SU-DHL-6 (cell line): Measurements from ENCODE around the gene MRPL34.

Source experiments
- H2AFZ ChIP-seq: fragments of 200-600 bp; sonication (generic); 2 replicates; pipeline ENCODE4 v1.6.1; 2014; ENCODE audit warnings: low read depth, mild to moderate bottlenecking, moderate library complexity, mixed read lengths, antibody characterized with exemption, low read length; ENCODE audit not compliant: severe bottlenecking
- H3F3A ChIP-seq: fragments of 200-600 bp; shearing (Covaris generic); 2 replicates; pipeline ENCODE4 v1.6.0; 2016; ENCODE audit warnings: antibody characterized with exemption, mild to moderate bottlenecking; ENCODE audit not compliant: insufficient read depth
- H3K27ac ChIP-seq: fragments of 200-600 bp; sonication (generic); 2 replicates; pipeline ENCODE4 v1.5.1; 2016; ENCODE audit warnings: low read depth, mild to moderate bottlenecking, low read length, moderate library complexity, mixed read lengths
- H3K27me3 ChIP-seq: fragments of 200-600 bp; sonication (generic), shearing (Covaris generic); 2 replicates; pipeline ENCODE4 v1.6.0; 2014; ENCODE audit warnings: mild to moderate bottlenecking, low read length
- H3K36me3 ChIP-seq: fragments of 200-600 bp; sonication (generic); 2 replicates; pipeline ENCODE4 v1.6.1; 2014; ENCODE audit warnings: mild to moderate bottlenecking, low read length, mixed read lengths
- H3K4me2 ChIP-seq: fragments of 300-600, 200-600 bp; shearing (Covaris generic), sonication (generic); 2 replicates; pipeline ENCODE4 v1.6.0; 2014; ENCODE audit warnings: low read length, low read depth, mild to moderate bottlenecking; ENCODE audit not compliant: poor library complexity, severe bottlenecking
- H3K4me3 ChIP-seq: fragments of 200-600 bp; sonication (generic); 2 replicates; pipeline ENCODE4 v1.5.1; 2014; ENCODE audit warnings: antibody characterized with exemption, low read length, mild to moderate bottlenecking, mixed read lengths; ENCODE audit not compliant: insufficient read depth, poor library complexity, severe bottlenecking
- H3K79me2 ChIP-seq: fragments of 200-600 bp; sonication (generic); 2 replicates; pipeline ENCODE4 v1.6.1; 2014; ENCODE audit warnings: mild to moderate bottlenecking, low read length, moderate library complexity; ENCODE audit not compliant: insufficient read depth
- H3K9ac ChIP-seq: fragments of 200-600 bp; sonication (generic); 2 replicates; pipeline ENCODE4 v1.7.0; 2014; ENCODE audit warnings: mild to moderate bottlenecking, low read length
- H3K9me2 ChIP-seq: fragments of 200-600 bp; sonication (generic); replicated peaks from 2 replicates; pipeline ENCODE4 v1.6.1; 2014; ENCODE audit warnings: low read length; ENCODE audit not compliant: insufficient read depth
- H3K9me3 ChIP-seq: fragments of 200-600 bp; sonication (generic); 2 replicates; pipeline ENCODE4 v1.6.1; 2014; ENCODE audit warnings: low read length, mixed read lengths; ENCODE audit not compliant: insufficient read depth
- H4K20me1 ChIP-seq: fragments of 200-600 bp; sonication (generic); 2 replicates; pipeline ENCODE4 v1.6.1; 2014; ENCODE audit warnings: low read depth, mild to moderate bottlenecking, antibody characterized with exemption, low read length, moderate library complexity, mixed read lengths
- EZH2phosphoT487 ChIP-seq: fragments of 200-600 bp; sonication (generic), shearing (Covaris generic); conservative IDR thresholded peaks from 2 replicates; pipeline ENCODE4 v1.6.1; 2018; ENCODE audit warnings: mild to moderate bottlenecking, antibody characterized with exemption, low read length, moderate library complexity, mixed read lengths
- TF ChIP-seq, protein P1 (sequence below): fragments of 200-600 bp; sonication (generic); IDR thresholded peaks from one replicate; pipeline ENCODE4 v1.5.1; 2017; ENCODE audit warnings: antibody characterized with exemption, mild to moderate bottlenecking, low read length, moderate library complexity; ENCODE audit not compliant: insufficient read depth, poor library complexity, severe bottlenecking

The MRPL34 gene

GRCh38 chr19:17327654-17328516 lies 22.2 kb downstream of the MRPL34 start:
- H3K79me2 ChIP-seq = no peaks in the 10 kb centered on the region
- H4K20me1 ChIP-seq = no peaks in the 10 kb centered on the region
- H2AFZ ChIP-seq = no peak overlapping the region
- H3K27me3 ChIP-seq = no peaks in the 10 kb centered on the region
- H3F3A ChIP-seq = peaks cover 7% of the 10 kb centered on the region; the same call in 1 of the 2 replicates
- H3K9me2 ChIP-seq = no peaks in the 10 kb centered on the region
- H3K36me3 ChIP-seq = no peaks in the 10 kb centered on the region
- H3K9me3 ChIP-seq = no peaks in the 10 kb centered on the region
- no peak overlapping the region for H3K4me2 ChIP-seq
- TF ChIP-seq EZH2phosphoT487 = no peak
- TF ChIP-seq, protein P1, sequence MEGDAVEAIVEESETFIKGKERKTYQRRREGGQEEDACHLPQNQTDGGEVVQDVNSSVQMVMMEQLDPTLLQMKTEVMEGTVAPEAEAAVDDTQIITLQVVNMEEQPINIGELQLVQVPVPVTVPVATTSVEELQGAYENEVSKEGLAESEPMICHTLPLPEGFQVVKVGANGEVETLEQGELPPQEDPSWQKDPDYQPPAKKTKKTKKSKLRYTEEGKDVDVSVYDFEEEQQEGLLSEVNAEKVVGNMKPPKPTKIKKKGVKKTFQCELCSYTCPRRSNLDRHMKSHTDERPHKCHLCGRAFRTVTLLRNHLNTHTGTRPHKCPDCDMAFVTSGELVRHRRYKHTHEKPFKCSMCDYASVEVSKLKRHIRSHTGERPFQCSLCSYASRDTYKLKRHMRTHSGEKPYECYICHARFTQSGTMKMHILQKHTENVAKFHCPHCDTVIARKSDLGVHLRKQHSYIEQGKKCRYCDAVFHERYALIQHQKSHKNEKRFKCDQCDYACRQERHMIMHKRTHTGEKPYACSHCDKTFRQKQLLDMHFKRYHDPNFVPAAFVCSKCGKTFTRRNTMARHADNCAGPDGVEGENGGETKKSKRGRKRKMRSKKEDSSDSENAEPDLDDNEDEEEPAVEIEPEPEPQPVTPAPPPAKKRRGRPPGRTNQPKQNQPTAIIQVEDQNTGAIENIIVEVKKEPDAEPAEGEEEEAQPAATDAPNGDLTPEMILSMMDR = no peak
- no peak overlapping the region for H3K27ac ChIP-seq
- no peak overlapping the region for H3K4me3 ChIP-seq
- no peak overlapping the region for H3K9ac ChIP-seq

- H3K9ac ChIP-seq = no peak overlapping the region
- TF ChIP-seq EZH2phosphoT487 = no peak
- TF ChIP-seq, protein P1 = no peak
- no peak overlapping the region for H3K4me2 ChIP-seq
- no peaks in the 10 kb centered on the region for H3K27me3 ChIP-seq
- H2AFZ ChIP-seq = no peak overlapping the region
- no peak overlapping the region for H3K4me3 ChIP-seq
- H3K9me3 ChIP-seq = no peaks in the 10 kb centered on the region
- H3K27ac ChIP-seq = no peak overlapping the region
- H3K79me2 ChIP-seq = no peaks in the 10 kb centered on the region
- peaks cover 7% of the 10 kb centered on the region; the same call in 1 of the 2 replicates for H3F3A ChIP-seq
- no peaks in the 10 kb centered on the region for H3K9me2 ChIP-seq
- H3K36me3 ChIP-seq = no peaks in the 10 kb centered on the region
- no peaks in the 10 kb centered on the region for H4K20me1 ChIP-seq
Measured at GRCh38 chr19:17328517-17329365, 23.1 kb downstream of the MRPL34 start.

DNA sequence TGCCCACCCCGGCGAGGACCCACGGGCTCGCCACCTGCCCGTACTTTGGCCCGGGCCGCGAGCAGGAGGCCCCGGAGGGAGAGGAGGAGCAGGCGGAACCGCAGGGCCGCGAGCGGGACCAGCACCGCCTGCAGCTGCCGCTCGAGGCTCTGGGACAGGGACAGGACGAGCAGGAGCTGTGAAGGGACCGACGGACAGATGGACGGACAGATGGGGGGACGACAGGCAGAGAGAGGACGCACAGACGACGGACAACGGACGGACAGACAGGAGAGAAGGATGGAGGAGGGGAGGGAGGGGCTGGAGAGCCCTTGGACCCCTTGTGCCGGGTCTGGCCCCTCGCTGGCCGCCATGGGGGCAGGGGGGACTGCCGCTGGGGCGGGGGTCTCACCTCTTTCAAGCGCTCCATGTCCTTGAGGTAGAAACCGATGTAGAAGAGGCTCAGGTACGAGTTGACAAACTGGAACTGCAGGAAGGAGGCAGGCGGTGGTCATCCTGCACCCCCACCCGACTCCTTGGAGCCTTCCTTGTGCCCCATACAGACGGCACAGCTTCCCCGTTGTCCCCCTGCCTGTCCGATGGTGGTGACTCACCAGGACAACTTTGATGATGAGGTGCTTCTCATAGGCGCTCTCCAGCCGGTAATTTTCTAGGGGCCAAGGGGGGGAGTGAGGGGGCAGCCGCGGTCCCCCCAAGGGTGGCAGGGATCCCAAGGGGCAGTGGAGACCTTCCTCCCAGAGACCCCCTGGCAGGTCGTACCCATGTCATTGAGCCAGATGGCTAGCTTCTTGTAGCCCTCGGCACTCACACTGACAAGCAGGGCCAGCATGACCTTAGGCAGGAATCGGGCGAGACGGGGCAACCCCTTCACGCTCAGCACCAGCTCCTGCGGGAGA lies 23.9 kb downstream of the MRPL34 start:
- Histone ChIP-seq H4K20me1 (no peaks in the 10 kb centered on the region), H3K9me2 (no peaks in the 10 kb centered on the region), H3K36me3 (no peaks in the 10 kb centered on the region), H3K4me2 (no peak overlapping the region), H3K27me3 (no peaks in the 10 kb centered on the region), H3K79me2 (no peaks in the 10 kb centered on the region), H2AFZ (no peak overlapping the region), H3F3A (peaks cover 7% of the 10 kb centered on the region; the same call in 1 of the 2 replicates), H3K9me3 (no peaks in the 10 kb centered on the region), H3K27ac (no peak overlapping the region), H3K9ac (no peak overlapping the region), H3K4me3 (no peak overlapping the region)
- TF ChIP-seq, protein P1 = no peak
- TF ChIP-seq EZH2phosphoT487 = no peak
